Astrocyte (in vitro differentiated cells and primary cell): Measurements from ENCODE around the gene POU6F2. TPM values are rescaled to one million over a fixed set of nuclear protein-coding genes. Genes with fewer than 3 reads are reported as not detected.

Source experiments
- DNase-seq: peaks from one replicate; pipeline ENCODE4 v3.0.0-alpha.2; 2010; ENCODE audit warnings: low read depth
- FAIRE-seq: peaks from 2 replicates; lab custom pipeline; 2011; peaks lifted over from hg19 to GRCh38; lab: Jason Lieb, UNC
- H2AFZ ChIP-seq: 2 replicates; pipeline ENCODE4 v1.6.0; 2012; ENCODE audit warnings: low read depth, low read length, inconsistent platforms
- H3K27ac ChIP-seq: 2 replicates; pipeline ENCODE4 v1.5.1; 2011; ENCODE audit warnings: low read depth, low read length, inconsistent platforms
- H3K27me3 ChIP-seq: 2 replicates; pipeline ENCODE4 v1.6.0; 2011; ENCODE audit warnings: low read length, inconsistent platforms; ENCODE audit not compliant: insufficient read depth
- H3K36me3 ChIP-seq: 2 replicates; pipeline ENCODE4 v1.5.1; 2011; ENCODE audit warnings: low read length, inconsistent platforms; ENCODE audit not compliant: insufficient read depth
- H3K4me1 ChIP-seq: 2 replicates; pipeline ENCODE4 v1.5.1; 2011; ENCODE audit warnings: low read length, inconsistent platforms; ENCODE audit not compliant: insufficient read depth
- H3K4me2 ChIP-seq: 2 replicates; pipeline ENCODE4 v1.6.0; 2012; ENCODE audit warnings: low read length, inconsistent platforms
- H3K4me3 ChIP-seq: 2 replicates; pipeline ENCODE4 v1.5.1; 2011; ENCODE audit warnings: low read depth, mild to moderate bottlenecking, low read length, inconsistent platforms; ENCODE audit not compliant: insufficient read depth
- H3K79me2 ChIP-seq: 2 replicates; pipeline ENCODE4 v1.6.0; 2012; ENCODE audit warnings: mild to moderate bottlenecking, low read length, inconsistent platforms; ENCODE audit not compliant: insufficient read depth
- H3K9ac ChIP-seq: 2 replicates; pipeline ENCODE4 v1.6.0; 2012; ENCODE audit warnings: mild to moderate bottlenecking, low read length, inconsistent platforms
- H3K9me3 ChIP-seq: 2 replicates; pipeline ENCODE4 v1.5.1; 2012; ENCODE audit warnings: low read depth, mild to moderate bottlenecking, low read length, inconsistent platforms; ENCODE audit not compliant: insufficient read depth
- H4K20me1 ChIP-seq: 2 replicates; pipeline ENCODE4 v1.6.0; 2012; ENCODE audit warnings: low read length, inconsistent platforms; ENCODE audit not compliant: insufficient read depth
- H3K27ac Mint-ChIP-seq: one replicate; pipeline ENCODE4 v1.8.0; 2021; ENCODE audit warnings: mild to moderate bottlenecking, mixed read lengths; ENCODE audit not compliant: unreplicated experiment
- H3K27me3 Mint-ChIP-seq: one replicate; pipeline ENCODE4 v1.8.0; 2021; ENCODE audit warnings: low read depth, mixed read lengths; ENCODE audit not compliant: unreplicated experiment
- H3K36me3 Mint-ChIP-seq: one replicate; pipeline ENCODE4 v1.8.0; 2021; ENCODE audit warnings: low read depth, mixed read lengths; ENCODE audit not compliant: unreplicated experiment
- H3K4me1 Mint-ChIP-seq: one replicate; pipeline ENCODE4 v1.8.0; 2021; ENCODE audit warnings: low read depth, mixed read lengths; ENCODE audit not compliant: unreplicated experiment
- H3K4me3 Mint-ChIP-seq: one replicate; pipeline ENCODE4 v1.8.0; 2021; ENCODE audit warnings: mild to moderate bottlenecking, moderate library complexity, mixed read lengths; ENCODE audit not compliant: unreplicated experiment
- H3K9me3 Mint-ChIP-seq: one replicate; pipeline ENCODE4 v1.8.0; 2021; ENCODE audit warnings: mild to moderate bottlenecking, mixed read lengths; ENCODE audit not compliant: unreplicated experiment
- EZH2 ChIP-seq: IDR thresholded peaks from 2 replicates; pipeline ENCODE4 v1.6.1; 2012; ENCODE audit warnings: mild to moderate bottlenecking, low read length, inconsistent platforms; ENCODE audit not compliant: insufficient read depth
- total RNA-seq: library from RNA; stranded (reverse); gene quantifications from 2 replicates; pipeline ENCODE4 v1.2.1, GENCODE V29; 2021
- TF ChIP-seq, protein P1 (sequence below): IDR thresholded peaks from 2 replicates; pipeline ENCODE4 v1.5.1; 2011; ENCODE audit warnings: low read depth, mild to moderate bottlenecking, inconsistent platforms, low read length, moderate library complexity; ENCODE audit not compliant: insufficient read depth

Gene POU6F2
- total RNA-seq, 1 donor from 2014 or later = 0.45 TPM

- H3K4me3 Mint-ChIP-seq = no peak overlapping the region
- FAIRE-seq (no peak), DNase-seq (no peak)
- Histone ChIP-seq H3K4me2 (no peak overlapping the region), H3K27me3 (peaks cover 17% of the 10 kb centered on the region), H3K4me3 (no peak overlapping the region), H3K9me3 (no peaks in the 10 kb centered on the region), H4K20me1 (no peaks in the 10 kb centered on the region), H3K27ac (no peak overlapping the region), H3K36me3 (no peaks in the 10 kb centered on the region), H3K9ac (no peak overlapping the region), H3K79me2 (no peaks in the 10 kb centered on the region), H2AFZ (no peak overlapping the region), H3K4me1 (no peaks in the 10 kb centered on the region)
- H3K27me3 Mint-ChIP-seq = no peaks in the 10 kb centered on the region
- no peak overlapping the region for H3K27ac Mint-ChIP-seq
- no peaks in the 10 kb centered on the region for H3K36me3 Mint-ChIP-seq
- no peaks in the 10 kb centered on the region for H3K4me1 Mint-ChIP-seq
- no peaks in the 10 kb centered on the region for H3K9me3 Mint-ChIP-seq
- TF ChIP-seq, protein P1, sequence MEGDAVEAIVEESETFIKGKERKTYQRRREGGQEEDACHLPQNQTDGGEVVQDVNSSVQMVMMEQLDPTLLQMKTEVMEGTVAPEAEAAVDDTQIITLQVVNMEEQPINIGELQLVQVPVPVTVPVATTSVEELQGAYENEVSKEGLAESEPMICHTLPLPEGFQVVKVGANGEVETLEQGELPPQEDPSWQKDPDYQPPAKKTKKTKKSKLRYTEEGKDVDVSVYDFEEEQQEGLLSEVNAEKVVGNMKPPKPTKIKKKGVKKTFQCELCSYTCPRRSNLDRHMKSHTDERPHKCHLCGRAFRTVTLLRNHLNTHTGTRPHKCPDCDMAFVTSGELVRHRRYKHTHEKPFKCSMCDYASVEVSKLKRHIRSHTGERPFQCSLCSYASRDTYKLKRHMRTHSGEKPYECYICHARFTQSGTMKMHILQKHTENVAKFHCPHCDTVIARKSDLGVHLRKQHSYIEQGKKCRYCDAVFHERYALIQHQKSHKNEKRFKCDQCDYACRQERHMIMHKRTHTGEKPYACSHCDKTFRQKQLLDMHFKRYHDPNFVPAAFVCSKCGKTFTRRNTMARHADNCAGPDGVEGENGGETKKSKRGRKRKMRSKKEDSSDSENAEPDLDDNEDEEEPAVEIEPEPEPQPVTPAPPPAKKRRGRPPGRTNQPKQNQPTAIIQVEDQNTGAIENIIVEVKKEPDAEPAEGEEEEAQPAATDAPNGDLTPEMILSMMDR = no peak
- TF ChIP-seq EZH2 = no peak
These were observed 58.2 kb downstream of the POU6F2 start for GRCh38 chr7:39035903-39036302.

GRCh38 chr7:39042670-39043069, 65.0 kb downstream of the POU6F2 start:
- Histone ChIP-seq H3K36me3 (no peaks in the 10 kb centered on the region), H2AFZ (no peak overlapping the region), H3K79me2 (no peaks in the 10 kb centered on the region), H3K4me1 (no peaks in the 10 kb centered on the region), H3K4me3 (no peak overlapping the region), H3K9ac (no peak overlapping the region), H3K9me3 (no peaks in the 10 kb centered on the region), H4K20me1 (no peaks in the 10 kb centered on the region), H3K27ac (no peak overlapping the region), H3K4me2 (no peak overlapping the region), H3K27me3 (no peaks in the 10 kb centered on the region)
- no peak overlapping the region for H3K27ac Mint-ChIP-seq
- H3K27me3 Mint-ChIP-seq = no peaks in the 10 kb centered on the region
- H3K9me3 Mint-ChIP-seq = no peaks in the 10 kb centered on the region
- no peaks in the 10 kb centered on the region for H3K4me1 Mint-ChIP-seq
- H3K4me3 Mint-ChIP-seq = no peak overlapping the region
- TF ChIP-seq EZH2 = no peak
- TF ChIP-seq, protein P1 = no peak
- no peak for DNase-seq
- FAIRE-seq = no peak
- H3K36me3 Mint-ChIP-seq = no peaks in the 10 kb centered on the region

GRCh38 chr7:39043531-39043930, 65.8 kb downstream of the POU6F2 start:
- Histone ChIP-seq H3K9me3 (no peaks in the 10 kb centered on the region), H3K9ac (no peak overlapping the region), H3K4me2 (no peak overlapping the region), H3K4me3 (no peak overlapping the region), H2AFZ (no peak overlapping the region), H3K27me3 (no peaks in the 10 kb centered on the region), H3K36me3 (no peaks in the 10 kb centered on the region), H3K79me2 (no peaks in the 10 kb centered on the region), H3K4me1 (no peaks in the 10 kb centered on the region), H4K20me1 (no peaks in the 10 kb centered on the region), H3K27ac (no peak overlapping the region)
- Mint-ChIP-seq H3K27ac (no peak overlapping the region), H3K36me3 (no peaks in the 10 kb centered on the region), H3K27me3 (no peaks in the 10 kb centered on the region), H3K4me3 (no peak overlapping the region), H3K4me1 (no peaks in the 10 kb centered on the region), H3K9me3 (no peaks in the 10 kb centered on the region)
- no peak for DNase-seq
- FAIRE-seq = no peak
- no peak for TF ChIP-seq EZH2
- TF ChIP-seq, protein P1 = no peak
